Small intestine (tissue), 7 donors: ENCODE data around the gene SUGCT. TPM values are rescaled to one million over a fixed set of nuclear protein-coding genes. Genes with fewer than 3 reads are reported as not detected.

ENCODE experiments used
- DNase-seq, 2 donors: peaks; one replicate each; pipeline versions ENCODE4 v3.0.0 to v3.0.0-alpha.2; 2013
- FAIRE-seq: peaks from 2 replicates; lab custom pipeline; 2012; peaks lifted over from hg19 to GRCh38; lab: Jason Lieb, UNC
- H3K27ac ChIP-seq, 3 donors: one replicate each; pipeline ENCODE4 v1.5.1; 2013; ENCODE audit warnings: low read length in 2 of 3, mild to moderate bottlenecking in 2 of 3, control low read depth in 1 of 3, inconsistent platforms in 1 of 3, low read depth in 1 of 3, moderate library complexity in 1 of 3
- H3K27me3 ChIP-seq, 3 donors: one replicate each; pipeline ENCODE4 v1.6.1; 2013; ENCODE audit warnings: low read length in 3 of 3, inconsistent platforms in 1 of 3; ENCODE audit not compliant: control insufficient read depth in 3 of 3, insufficient read depth in 3 of 3
- H3K36me3 ChIP-seq, 3 donors: one replicate each; pipeline ENCODE4 v1.6.1; 2013; ENCODE audit warnings: low read length in 3 of 3, inconsistent platforms in 1 of 3, low read depth in 1 of 3, mild to moderate bottlenecking in 1 of 3, moderate library complexity in 1 of 3; ENCODE audit not compliant: control insufficient read depth in 3 of 3, insufficient read depth in 2 of 3
- H3K4me1 ChIP-seq, 3 donors: one replicate each; pipeline ENCODE4 v1.6.1; 2013; ENCODE audit warnings: low read length in 2 of 3, inconsistent platforms in 1 of 3, low read depth in 1 of 3, mild to moderate bottlenecking in 1 of 3, moderate library complexity in 1 of 3; ENCODE audit not compliant: control insufficient read depth in 3 of 3, insufficient read depth in 2 of 3
- H3K4me3 ChIP-seq, 3 donors: one replicate each; pipeline ENCODE4 v1.5.1; 2013; ENCODE audit warnings: low read length in 3 of 3, control low read depth in 1 of 3, inconsistent platforms in 1 of 3, low read depth in 1 of 3, mild to moderate bottlenecking in 1 of 3, moderate library complexity in 1 of 3
- H3K9me3 ChIP-seq, 2 donors: one replicate each; pipeline ENCODE4 v1.6.1; 2013; ENCODE audit warnings: low read depth in 1 of 2, low read length in 1 of 2; ENCODE audit not compliant: control insufficient read depth in 2 of 2, insufficient read depth in 1 of 2
- WGBS, 3 donors: extraction: QIAGEN DNeasy Blood & Tissue Kit; methylation state at CpG; one replicate each; pipeline ENCODE4 v1.1.7; 2013; 5-methylcytosine and 5-hydroxymethylcytosine counted together
- polyA plus RNA-seq, 4 donors: library from polyadenylated mRNA; stranded (reverse) in 3 of 4; unstranded in 1 of 4; fragments of 200-250 nt in 3 of 4; fragments of 120-200 nt in 1 of 4; gene quantifications; one replicate each; pipeline versions ENCODE4 v1.2.1 to v1.2.3, GENCODE V29; 2013
- donor health status: healthy with polysubstance abuse.
- donor health status: control.
- donor health status: control.
- donor health status: Bipolar disorder and iron deficiency.
- donor health status: healthy.

The SUGCT gene
- polyA plus RNA-seq, 4 donors: 0.54 to 26.9 (median 2.5) TPM

DNA sequence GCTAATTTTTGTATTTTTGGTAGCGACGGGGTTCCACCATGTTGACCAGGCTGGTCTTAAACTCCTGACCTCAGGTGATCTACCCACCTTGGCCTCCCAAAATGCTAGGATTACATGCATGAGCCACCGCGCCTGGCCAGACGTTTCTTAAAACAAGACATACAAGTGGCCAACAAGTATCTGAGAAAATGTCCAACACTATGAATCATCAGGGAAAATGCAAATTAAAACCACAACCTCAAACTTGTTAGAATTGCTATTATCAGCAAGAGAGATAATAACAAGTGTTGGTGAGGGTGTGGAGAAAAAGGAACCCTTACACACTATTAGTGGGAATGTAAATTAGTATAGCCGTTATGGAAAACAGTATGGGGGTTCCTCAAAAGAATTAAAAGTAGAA is 148.6 kb downstream of the SUGCT start:
- DNase-seq (no peak), FAIRE-seq (no peak)
- no peaks in the 10 kb centered on the region for H3K27me3 ChIP-seq
- 81 to 85% (median 84%) methylated on average over 6 of the region's 6 CpGs for WGBS, 3 donors
- no peak overlapping the region for H3K4me3 ChIP-seq
- no peaks in the 10 kb centered on the region for H3K4me1 ChIP-seq
- no peak overlapping the region for H3K27ac ChIP-seq
- H3K9me3 ChIP-seq: peaks cover 0 to 4% of the 10 kb centered on the region in 2 donors
- no peaks in the 10 kb centered on the region for H3K36me3 ChIP-seq

DNA sequence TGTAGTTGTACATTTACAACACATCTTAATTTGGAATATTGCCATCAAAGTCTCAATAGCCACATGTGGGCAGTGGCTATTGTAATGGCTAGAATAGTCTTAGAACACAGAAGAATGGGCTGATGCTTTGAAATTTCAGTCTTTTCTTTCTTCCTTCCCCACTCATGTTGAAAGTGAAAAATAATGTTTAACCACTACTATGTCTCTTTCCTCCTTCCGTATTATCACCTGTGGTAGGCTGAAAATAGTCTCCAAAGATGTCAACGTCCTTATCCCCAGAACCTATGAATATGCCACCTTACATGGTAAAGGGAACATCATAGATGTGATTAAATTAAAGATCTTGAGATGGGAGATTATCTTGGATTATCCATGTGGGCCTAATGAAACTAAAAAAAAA is 154.0 kb downstream of the SUGCT start:
- no peak overlapping the region for H3K27ac ChIP-seq
- no peak overlapping the region for H3K4me3 ChIP-seq
- 64 to 76% (median 67%) methylated on average over 2 of the region's 2 CpGs for WGBS, 3 donors
- no peaks in the 10 kb centered on the region for H3K27me3 ChIP-seq
- no peak for DNase-seq
- FAIRE-seq: no peak
- H3K4me1 ChIP-seq: no peaks in the 10 kb centered on the region
- no peaks in the 10 kb centered on the region for H3K36me3 ChIP-seq
- H3K9me3 ChIP-seq: no peaks in the 10 kb centered on the region

- Histone ChIP-seq H3K4me1 (no peaks in the 10 kb centered on the region), H3K9me3 (no peaks in the 10 kb centered on the region), H3K36me3 (no peaks in the 10 kb centered on the region), H3K4me3 (no peak overlapping the region), H3K27me3 (no peaks in the 10 kb centered on the region), H3K27ac (no peak overlapping the region)
- WGBS, 3 donors: 60 to 72% (median 69%) methylated on average over 1 of the region's 1 CpG
- DNase-seq (no peak), FAIRE-seq (no peak)
These were observed 163.0 kb downstream of the SUGCT start for GRCh38 chr7:40297741-40298311.

DNA sequence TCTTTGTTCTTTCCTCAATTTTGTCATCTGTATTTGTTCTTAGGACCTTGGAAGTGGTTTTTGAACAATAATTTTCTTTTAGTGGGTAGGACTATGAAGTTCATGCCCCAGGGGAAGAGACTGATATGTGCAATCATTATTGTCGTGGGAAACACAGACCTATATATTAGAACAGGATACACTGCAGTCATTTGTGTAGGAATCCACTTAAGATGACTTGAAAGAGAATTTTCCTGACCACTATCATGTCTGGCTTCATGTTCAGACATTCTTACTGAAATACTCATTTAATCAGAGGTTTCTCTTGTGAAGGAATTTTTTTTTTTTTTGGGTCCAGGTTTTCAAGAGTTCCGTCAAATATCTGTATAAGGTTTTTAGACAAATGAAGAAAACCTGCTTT is 163.6 kb downstream of the SUGCT start:
- no peaks in the 10 kb centered on the region for H3K9me3 ChIP-seq
- WGBS, 3 donors: 65 to 90% (median 73%) methylated on average over 2 of the region's 2 CpGs
- H3K27ac ChIP-seq: no peak overlapping the region
- H3K27me3 ChIP-seq: no peaks in the 10 kb centered on the region
- H3K4me1 ChIP-seq: no peaks in the 10 kb centered on the region
- no peak for DNase-seq
- no peak overlapping the region for H3K4me3 ChIP-seq
- no peaks in the 10 kb centered on the region for H3K36me3 ChIP-seq
- FAIRE-seq: no peak

DNA sequence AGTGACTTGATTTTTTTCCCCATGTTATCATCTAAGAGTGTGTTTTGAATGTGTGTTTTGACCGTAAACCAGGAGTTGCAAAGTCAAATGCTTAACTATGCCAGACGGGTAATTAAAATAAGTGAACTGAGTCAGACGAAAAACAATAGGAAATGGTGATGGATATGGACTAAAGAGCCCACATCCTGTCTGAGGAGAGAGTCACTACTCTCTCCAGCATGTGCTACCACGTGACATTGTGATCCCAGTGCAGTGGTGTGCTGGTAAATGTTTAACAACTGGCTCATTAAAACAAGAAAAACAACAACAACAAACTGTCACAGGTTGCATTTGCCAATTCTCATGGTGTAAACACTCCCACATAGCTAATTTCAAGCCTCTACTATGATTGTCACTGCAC is 164.3 kb downstream of the SUGCT start:
- 60 to 85% (median 80%) methylated on average over 4 of the region's 4 CpGs for WGBS, 3 donors
- Histone ChIP-seq H3K36me3 (no peaks in the 10 kb centered on the region), H3K4me3 (no peak overlapping the region), H3K9me3 (no peaks in the 10 kb centered on the region), H3K27me3 (no peaks in the 10 kb centered on the region), H3K4me1 (no peaks in the 10 kb centered on the region), H3K27ac (no peak overlapping the region)
- FAIRE-seq (no peak), DNase-seq (no peak)

DNA sequence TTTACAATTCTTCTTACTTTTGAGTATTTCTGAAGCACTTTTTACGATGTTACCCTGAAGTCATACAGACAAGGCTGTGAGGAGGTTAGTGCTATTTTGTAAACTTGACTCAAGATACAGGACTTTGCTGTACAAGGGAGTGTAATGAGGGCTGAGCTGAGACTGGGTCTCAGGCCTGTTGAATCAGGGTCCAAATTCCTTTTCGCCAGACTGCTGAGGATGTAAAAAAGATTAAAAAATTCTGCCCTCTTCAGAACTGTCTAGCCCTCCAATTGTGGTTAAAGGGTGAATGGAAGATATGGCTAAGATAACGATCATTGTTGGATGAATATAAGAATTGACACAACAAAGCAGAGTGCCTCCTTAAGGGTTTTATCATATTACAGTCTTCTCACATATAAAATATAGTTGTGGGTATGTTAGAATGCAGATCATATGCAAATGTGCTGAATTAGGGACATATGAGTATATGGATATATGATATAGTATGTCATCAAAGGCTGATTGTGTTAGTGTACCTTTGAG is 165.4 kb downstream of the SUGCT start:
- no peaks in the 10 kb centered on the region for H3K27me3 ChIP-seq

DNA sequence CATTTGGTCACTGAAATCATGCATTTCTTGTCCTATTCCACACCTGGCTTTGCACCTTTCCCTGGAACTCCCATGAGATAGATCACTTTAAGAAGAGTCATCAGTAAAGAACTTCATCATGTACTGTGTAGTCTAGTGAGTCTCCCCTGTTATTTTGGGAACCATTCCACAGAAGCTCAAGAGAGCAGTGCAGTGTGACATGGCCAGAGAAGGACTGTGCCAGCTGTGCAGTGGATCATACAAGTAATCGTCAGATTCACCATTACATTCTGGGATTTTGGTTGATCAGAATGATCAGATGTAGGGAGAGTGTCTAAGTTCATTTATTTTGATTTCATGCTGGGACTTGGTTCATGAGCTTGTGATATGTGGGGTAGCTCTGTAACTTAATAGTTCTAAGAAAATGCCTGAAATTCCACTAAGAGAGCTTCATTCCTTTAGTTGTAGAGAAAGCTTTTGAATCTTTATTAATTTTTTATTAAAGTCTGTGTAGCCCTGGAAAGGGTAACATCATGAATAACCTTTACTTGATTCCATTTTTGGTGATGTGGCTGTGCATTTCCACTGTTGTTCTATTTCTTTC is 166.8 kb downstream of the SUGCT start:
- FAIRE-seq: no peak

More for the DNA sequence above, 165.4 kb downstream of the SUGCT start:
- WGBS, 3 donors: 87 to 92% (median 89%) methylated on average over 3 of the region's 3 CpGs
- Histone ChIP-seq H3K9me3 (no peaks in the 10 kb centered on the region), H3K36me3 (no peaks in the 10 kb centered on the region), H3K27ac (no peak overlapping the region), H3K4me3 (no peak overlapping the region), H3K4me1 (no peaks in the 10 kb centered on the region)
- DNase-seq (no peak), FAIRE-seq (no peak)

DNA sequence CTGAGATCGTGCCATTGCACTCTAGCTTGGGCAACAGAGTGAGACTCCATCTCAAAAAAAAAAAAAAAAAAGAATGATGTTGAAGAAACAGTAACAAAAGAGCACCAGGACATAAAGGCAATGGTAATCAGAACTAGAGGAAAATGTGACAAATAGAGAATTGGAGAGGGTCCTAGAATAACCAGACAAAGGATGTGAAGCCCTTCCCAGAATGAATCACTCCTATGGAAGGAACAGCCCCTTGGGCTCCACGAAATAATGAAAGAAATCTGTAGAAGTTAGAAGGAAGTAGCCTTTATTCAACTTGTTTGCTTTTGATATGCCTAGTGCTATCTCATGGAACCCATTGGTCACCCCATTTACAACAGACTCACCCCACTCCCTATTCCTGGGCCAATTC is 169.2 kb downstream of the SUGCT start:
- 81 to 86% (median 82%) methylated on average over 2 of the region's 2 CpGs for WGBS, 3 donors
- Histone ChIP-seq H3K4me3 (no peak overlapping the region), H3K27ac (no peak overlapping the region), H3K4me1 (no peaks in the 10 kb centered on the region), H3K36me3 (no peaks in the 10 kb centered on the region), H3K9me3 (no peaks in the 10 kb centered on the region), H3K27me3 (no peaks in the 10 kb centered on the region)
- FAIRE-seq (no peak), DNase-seq (no peak)

More for the DNA sequence above, 166.8 kb downstream of the SUGCT start:
- H3K27ac ChIP-seq: no peak overlapping the region
- no peaks in the 10 kb centered on the region for H3K27me3 ChIP-seq
- no peaks in the 10 kb centered on the region for H3K9me3 ChIP-seq
- H3K4me1 ChIP-seq: no peaks in the 10 kb centered on the region
- no peak overlapping the region for H3K4me3 ChIP-seq
- 89 to 91% (median 90%) methylated on average over 1 of the region's 1 CpG for WGBS, 3 donors
- H3K36me3 ChIP-seq: no peaks in the 10 kb centered on the region
- no peak for DNase-seq

DNA sequence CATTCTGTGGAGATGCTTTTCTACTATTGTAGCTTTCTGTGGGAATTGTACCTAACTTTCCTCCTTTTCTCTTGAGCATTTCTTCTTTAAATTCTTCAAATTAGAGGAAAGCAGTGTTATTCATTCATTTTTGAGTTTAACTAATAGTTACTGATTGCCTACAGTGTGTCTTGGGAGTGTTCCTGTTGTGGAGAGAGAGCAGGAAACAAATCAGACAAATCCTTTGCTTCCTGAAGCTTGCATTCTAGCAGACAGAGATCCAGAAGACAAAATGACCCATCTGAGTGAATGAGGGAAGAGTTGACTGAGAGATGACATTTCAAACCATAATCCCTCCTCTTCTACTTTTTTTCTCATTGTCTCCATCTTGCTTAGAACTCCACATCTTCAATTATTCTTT is 170.4 kb downstream of the SUGCT start:
- no peak overlapping the region for H3K27ac ChIP-seq
- H3K4me1 ChIP-seq: no peaks in the 10 kb centered on the region
- FAIRE-seq (no peak), DNase-seq (no peak)
- H3K27me3 ChIP-seq: no peaks in the 10 kb centered on the region
- no peak overlapping the region for H3K4me3 ChIP-seq
- no peaks in the 10 kb centered on the region for H3K36me3 ChIP-seq
- H3K9me3 ChIP-seq: no peaks in the 10 kb centered on the region
